Omental fat pad (tissue), 4 donors: ENCODE measurements around the gene ABHD11. TPM values are rescaled to one million over a fixed set of nuclear protein-coding genes. Genes with fewer than 3 reads are reported as not detected.
A peak's percentile ranks its signal among the peaks of the same experiment; 100 is the strongest.
"Not testable (repeated sequence)": the region's sequence is repeated elsewhere in the genome, so short reads cannot be mapped to it uniquely, and the experiment has no call there.

Source experiments
- ATAC-seq: fragments of 150-250 bp; one replicate; pipeline ENCODE4 v1.9.1; 2016; ENCODE audit warnings: mild to moderate bottlenecking, moderate library complexity; ENCODE audit not compliant: low FRiP score
- DNase-seq: peaks from one replicate; pipeline ENCODE4 v3.0.0-alpha.2; 2019; ENCODE audit warnings: low spot score
- total RNA-seq, 4 donors: library from RNA; depleted of rRNA; stranded (reverse); fragments of >200 nt; gene quantifications; one replicate each; pipeline ENCODE4 v1.1.0, GENCODE V29; 2016
- TF ChIP-seq, protein P1 (sequence below), 3 donors: fragments of 450-650 bp; IDR thresholded peaks; one replicate each; pipeline ENCODE4 v1.5.1; 2016 to 2017; ENCODE audit warnings: antibody characterized with exemption in 3 of 3, mild to moderate bottlenecking in 3 of 3, moderate library complexity in 2 of 3

The ABHD11 gene
- total RNA-seq, 4 donors from 2014 or later: 6.6 to 13.9 (median 9.4) TPM

- TF ChIP-seq, protein P1, sequence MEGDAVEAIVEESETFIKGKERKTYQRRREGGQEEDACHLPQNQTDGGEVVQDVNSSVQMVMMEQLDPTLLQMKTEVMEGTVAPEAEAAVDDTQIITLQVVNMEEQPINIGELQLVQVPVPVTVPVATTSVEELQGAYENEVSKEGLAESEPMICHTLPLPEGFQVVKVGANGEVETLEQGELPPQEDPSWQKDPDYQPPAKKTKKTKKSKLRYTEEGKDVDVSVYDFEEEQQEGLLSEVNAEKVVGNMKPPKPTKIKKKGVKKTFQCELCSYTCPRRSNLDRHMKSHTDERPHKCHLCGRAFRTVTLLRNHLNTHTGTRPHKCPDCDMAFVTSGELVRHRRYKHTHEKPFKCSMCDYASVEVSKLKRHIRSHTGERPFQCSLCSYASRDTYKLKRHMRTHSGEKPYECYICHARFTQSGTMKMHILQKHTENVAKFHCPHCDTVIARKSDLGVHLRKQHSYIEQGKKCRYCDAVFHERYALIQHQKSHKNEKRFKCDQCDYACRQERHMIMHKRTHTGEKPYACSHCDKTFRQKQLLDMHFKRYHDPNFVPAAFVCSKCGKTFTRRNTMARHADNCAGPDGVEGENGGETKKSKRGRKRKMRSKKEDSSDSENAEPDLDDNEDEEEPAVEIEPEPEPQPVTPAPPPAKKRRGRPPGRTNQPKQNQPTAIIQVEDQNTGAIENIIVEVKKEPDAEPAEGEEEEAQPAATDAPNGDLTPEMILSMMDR (IDR thresholded peaks at IDR 0.05): no peak
- ATAC-seq (no peak), DNase-seq (no peak)
Measured at GRCh38 chr7:73723813-73724212, 14.8 kb downstream of the ABHD11 start.

DNA sequence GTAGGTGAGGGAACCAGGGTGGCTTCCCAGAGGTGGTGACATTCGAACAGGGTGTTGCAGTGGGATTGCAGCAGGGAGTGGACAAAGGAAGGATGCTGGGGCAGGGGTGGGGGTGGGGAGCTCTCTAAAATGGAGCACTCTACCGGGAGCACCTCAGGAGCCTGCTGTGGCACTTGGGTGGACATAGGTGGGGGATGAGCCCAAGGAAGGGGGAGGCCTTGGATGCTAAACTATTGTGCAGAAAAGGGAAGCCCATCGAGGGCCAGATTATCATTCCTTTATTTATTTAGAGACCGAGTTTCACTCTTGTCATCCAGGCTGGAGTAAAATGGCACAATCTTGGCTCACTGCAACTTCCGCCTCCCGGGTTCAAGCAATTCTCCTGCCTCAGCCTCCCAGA lies 15.8 kb downstream of the ABHD11 start:
- DNase-seq (no peak), ATAC-seq (no peak)
- TF ChIP-seq, protein P1 (IDR thresholded peaks at IDR 0.05): no peak

- not testable (repeated sequence) for DNase-seq, ATAC-seq
Measured at GRCh38 chr7:73722182-73722581, 16.4 kb downstream of the ABHD11 start.

GRCh38 chr7:73721377-73721817 lies 17.2 kb downstream of the ABHD11 start:
- ATAC-seq: no peak
- no peak for DNase-seq

GRCh38 chr7:73720443-73720842 lies 18.2 kb downstream of the ABHD11 start:
- ATAC-seq, DNase-seq: not testable (repeated sequence)

More at GRCh38 chr7:73721377-73721817, 17.2 kb downstream of the ABHD11 start:
- TF ChIP-seq, protein P1 (IDR thresholded peaks at IDR 0.05): no peak

- TF ChIP-seq, protein P1 (IDR thresholded peaks at IDR 0.05): no peak
- no peak for DNase-seq
- ATAC-seq: peak; percentile 11
Measured at GRCh38 chr7:73719806-73720169, 18.8 kb downstream of the ABHD11 start.

DNA sequence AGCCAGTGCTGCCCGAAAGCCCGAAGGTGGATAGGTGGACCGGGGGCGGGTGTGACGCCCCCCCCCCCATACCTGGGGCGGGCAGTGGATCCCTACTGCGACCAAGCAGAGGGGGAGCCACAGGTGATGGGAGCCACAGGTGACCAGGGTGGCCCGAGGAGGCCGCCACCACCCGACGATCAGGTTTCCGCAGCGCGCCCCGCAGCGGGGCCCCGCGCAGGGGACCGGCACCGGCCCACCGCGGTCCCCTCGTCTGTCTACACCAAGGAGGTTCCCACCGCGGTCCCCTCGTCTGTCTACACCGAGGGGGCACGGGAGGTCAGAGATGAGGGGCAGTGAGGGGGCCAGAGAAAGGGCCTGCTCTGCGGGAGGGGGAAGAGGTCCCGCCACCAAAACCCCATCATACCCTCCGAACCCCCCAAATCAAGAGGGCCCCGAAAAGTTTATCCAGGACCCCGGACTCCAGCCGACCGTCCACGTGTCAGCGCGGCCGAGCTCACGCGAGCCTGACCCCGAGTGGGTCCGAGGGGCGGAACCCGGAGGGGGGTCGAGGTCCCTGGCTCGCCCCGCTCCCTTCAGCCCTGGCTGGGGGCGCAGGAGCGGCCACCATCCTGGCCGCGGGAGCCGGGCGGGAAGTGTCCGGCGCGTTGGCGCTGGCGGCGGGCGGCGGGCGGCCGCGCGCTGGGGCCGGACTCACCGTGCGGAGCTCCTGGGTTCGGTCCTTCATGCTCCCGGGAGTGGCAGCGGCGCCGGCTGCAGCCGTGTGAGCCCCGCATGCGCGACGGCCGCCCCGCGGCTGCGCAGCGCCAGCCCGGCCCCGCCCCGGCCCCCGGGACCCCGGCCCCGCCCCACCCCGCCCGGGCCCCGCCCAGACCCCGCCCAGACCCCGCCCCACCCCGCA lies 19.4 kb downstream of the ABHD11 start, which contains the start of gene STX1A:
Gene STX1A (minus strand): TSS at position 765 of the 901 bp plus-strand sequence. CDS start 38 bp downstream, at position 727.
- DNase-seq (no peak), ATAC-seq (peak; percentile 88)
- TF ChIP-seq, protein P1 (IDR thresholded peaks at IDR 0.05): no peak

- TF ChIP-seq, protein P1 (IDR thresholded peaks at IDR 0.05): no peak
- DNase-seq (no peak), ATAC-seq (no peak)
Measured at GRCh38 chr7:73718438-73718881, 20.1 kb downstream of the ABHD11 start.
